NK-92 (cell line): ENCODE data around the gene ATP10A.

Experiments used
- DNase-seq: peaks from one replicate; lab custom pipeline; 2025; ENCODE audit not compliant: unreplicated experiment; lab: John Stamatoyannopoulos, UW

The ATP10A gene

DNA sequence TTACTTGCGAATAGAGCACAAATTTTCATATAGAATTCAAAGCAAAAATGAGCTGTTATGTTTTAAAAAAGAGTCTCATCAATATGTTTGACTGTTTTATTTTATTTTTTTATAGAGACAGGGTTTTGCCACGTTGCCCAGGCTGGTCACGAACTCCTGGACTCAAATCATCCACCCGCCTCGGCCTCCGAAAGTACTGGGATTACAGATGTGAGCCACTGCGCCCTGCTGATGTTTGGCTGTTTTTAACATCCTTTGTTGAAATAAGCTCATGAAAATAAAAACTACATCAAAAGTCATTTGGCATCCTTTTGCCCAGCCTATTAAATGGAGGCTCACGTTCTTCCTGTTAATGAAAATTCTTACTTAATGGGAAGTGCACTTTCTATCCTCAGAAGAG lies 154.7 kb downstream of the ATP10A start:
- no peak for DNase-seq

DNA sequence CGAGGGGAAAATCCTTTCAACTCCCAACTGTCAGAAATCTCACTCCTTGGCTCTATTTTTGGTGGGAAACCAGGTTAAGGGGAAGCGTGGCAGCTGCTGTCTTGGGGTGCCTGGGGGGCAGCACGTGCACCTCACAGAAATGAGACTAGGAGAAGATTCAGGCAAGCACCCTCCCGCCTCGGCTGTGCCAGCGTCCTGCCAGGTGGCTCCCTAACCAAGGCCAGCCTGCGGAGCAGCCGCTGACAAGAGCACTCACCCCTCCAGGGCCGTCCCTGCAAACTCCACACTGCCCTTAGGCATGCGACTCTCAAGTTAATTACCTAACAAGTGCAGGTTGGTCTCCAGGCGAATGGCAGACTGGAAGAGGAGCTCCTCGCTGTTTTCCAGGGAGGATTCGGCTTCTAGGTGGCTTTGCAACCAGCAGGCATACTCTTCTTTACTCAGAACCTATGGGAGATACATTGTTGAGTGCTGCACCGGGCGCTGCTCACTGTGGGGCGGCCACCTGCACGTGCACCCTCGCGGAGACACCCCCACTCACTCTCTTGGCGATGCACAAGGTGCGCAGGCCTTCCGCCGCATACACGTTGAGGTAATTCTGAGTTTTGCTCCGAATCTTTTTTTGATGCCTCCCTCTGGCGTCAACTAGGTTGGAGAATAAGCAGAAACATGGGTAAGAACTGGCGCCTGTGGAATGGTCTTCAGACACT lies 155.3 kb downstream of the ATP10A start:
- DNase-seq, result no peak

DNA sequence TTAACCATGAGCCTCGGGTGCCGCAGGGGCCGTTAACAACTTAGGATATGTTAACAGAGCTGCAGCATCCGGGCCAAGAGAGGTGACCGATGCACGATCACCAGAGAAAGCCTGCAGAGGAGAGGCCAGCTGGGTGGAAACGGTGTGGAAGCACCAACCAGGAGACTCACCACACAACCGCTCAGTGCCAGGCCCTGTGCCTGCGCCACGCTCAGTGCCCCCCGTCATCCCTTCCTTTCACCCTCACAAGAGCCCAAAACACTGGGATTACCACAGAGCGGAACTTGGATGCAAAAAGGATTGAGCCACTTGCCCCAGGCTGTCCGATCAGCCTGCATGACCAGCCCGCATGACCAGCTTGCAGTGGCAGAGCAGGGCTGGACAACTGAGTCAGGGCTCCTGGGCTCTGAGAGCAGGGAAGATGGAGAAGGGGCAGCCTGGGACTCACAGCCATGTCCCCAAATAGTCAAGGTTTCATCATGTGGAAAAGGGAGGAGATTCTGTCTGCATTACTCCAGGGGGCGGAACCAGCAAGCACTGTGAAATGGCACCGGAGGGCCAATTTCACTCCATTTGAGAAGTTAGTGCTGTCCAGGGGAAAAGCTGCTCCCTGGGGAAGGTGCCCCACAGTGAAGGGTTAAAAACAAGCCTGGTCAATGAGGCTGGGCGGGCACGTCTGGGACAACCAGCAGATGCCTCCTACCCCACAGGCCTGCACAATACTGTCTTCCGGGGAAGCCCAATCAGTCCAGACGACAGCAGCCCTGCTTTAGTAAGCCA lies 156.8 kb downstream of the ATP10A start:
- DNase-seq, result no peak

DNA sequence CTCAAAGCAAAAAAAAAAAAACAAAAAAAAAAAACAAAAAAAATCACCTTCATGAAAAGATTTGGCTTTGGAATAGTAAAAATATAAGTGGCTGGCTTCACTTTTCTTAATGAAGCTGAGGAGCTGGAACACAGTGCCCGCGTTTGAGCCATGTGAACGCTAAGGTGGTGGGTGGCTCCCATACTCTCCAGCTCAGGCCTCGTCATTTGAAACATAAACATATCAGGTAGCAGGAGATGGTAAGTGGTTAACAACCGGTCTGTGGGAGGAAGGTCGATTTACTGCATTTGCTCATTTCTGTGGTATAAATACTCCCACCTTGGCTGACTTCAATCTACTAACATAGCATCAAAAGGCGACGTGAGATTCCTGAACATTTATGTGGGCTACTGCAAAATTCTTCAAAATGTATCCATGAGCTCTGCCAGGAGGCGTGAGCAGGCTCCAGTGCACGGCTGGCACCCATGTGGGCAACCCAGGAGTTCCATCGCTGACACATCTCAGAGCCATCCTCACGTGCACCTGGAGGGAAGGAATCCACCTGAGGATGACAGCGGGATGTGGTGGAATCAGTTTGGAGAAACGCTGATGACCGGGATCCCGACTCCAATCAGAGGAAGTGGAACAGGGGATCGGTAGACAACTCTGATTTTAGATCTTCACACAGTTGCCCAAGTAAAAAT lies 157.6 kb downstream of the ATP10A start:
- no peak for DNase-seq

DNA sequence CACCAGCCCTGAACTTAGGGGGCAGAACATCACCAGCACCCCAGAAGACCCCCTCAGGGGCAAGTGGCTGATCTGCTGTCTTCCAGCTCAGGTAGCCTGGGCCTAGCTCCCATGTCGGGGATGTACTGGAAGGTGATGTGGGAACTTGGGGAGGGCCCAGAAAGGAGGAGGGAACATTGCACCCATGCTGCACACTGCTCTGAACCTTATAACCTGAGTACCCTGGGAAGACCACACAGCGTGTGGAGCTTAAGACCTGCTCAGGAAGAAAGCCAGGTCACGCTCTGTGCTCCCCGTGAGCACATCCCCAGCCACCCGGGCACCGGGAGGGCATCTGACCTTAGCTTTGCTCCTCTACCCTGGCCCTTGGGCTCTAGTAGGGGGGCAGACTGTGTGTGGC lies 159.4 kb downstream of the ATP10A start:
- no peak for DNase-seq

DNA sequence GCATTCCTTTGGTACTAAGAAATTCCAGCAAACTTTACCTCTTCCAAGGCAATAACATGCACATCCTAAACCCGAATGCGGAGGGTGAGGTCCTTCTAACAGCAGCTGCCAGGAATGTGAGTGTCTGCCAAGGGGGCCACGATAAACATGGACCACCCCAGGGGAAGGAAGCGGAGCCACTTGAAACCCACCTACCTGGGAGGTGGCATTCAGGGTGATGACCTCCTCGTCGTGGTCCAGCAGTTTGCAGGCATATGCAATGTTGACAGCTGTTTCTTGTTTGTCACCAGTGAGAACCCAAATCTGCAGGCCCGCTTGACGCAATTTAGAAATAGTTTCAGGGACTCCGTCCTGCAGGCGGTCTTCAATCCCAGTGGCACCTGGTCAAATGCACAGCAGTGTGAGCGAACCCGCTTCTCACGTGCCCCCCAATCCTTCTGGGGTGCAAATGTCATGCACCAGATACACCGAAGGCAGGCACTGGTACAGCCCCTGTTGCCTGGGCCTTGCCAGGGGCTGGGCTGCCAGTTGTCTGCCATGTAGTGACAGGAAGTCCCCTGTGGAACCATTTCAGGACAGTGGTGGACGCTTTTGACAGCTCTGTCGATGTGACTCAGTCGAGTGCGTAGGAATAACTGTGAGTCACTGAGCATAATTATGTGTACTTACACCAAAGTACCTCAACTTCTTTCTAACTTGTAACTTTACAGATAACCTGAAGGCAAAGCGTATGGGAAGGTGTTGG lies 161.2 kb downstream of the ATP10A start:
- DNase-seq, result no peak

DNA sequence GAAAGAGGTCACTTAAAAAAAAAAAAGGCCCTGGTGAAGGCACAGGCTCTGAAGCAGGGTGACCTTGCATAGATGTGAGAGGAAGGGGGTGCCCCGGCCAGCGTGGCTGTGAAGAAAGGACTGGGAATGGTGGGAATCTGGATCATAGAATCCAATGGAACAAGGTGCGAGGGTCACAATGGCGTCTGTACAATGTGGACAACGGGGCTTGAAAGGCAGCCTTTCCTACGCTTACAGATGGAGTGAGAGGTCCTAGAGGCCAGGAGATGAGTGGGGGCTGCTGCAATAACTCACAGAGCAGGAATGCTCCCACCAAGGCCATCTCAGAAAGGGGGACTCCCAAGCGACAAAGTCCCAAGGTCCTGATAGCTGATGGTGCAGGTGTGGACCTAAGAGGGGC lies 162.2 kb downstream of the ATP10A start:
- DNase-seq, result no peak

DNA sequence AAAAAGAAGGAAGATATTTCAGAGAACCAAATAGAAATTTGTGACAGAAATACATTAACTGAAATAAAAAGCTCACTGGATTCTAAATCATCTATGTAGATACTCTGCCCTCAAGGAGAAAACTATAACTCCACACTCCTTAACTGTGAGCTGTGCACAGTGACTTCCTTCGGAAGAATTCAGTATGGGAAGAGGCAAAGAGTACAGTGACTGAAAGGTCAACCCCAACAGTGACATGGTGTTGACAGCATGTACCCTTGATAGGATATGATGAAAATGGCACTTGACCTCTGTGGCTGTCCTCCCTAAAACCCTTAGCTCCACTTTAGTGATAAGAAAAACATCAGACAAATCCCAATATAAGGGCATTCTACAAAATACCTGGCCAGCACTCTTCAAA lies 165.5 kb downstream of the ATP10A start:
- no peak for DNase-seq

DNA sequence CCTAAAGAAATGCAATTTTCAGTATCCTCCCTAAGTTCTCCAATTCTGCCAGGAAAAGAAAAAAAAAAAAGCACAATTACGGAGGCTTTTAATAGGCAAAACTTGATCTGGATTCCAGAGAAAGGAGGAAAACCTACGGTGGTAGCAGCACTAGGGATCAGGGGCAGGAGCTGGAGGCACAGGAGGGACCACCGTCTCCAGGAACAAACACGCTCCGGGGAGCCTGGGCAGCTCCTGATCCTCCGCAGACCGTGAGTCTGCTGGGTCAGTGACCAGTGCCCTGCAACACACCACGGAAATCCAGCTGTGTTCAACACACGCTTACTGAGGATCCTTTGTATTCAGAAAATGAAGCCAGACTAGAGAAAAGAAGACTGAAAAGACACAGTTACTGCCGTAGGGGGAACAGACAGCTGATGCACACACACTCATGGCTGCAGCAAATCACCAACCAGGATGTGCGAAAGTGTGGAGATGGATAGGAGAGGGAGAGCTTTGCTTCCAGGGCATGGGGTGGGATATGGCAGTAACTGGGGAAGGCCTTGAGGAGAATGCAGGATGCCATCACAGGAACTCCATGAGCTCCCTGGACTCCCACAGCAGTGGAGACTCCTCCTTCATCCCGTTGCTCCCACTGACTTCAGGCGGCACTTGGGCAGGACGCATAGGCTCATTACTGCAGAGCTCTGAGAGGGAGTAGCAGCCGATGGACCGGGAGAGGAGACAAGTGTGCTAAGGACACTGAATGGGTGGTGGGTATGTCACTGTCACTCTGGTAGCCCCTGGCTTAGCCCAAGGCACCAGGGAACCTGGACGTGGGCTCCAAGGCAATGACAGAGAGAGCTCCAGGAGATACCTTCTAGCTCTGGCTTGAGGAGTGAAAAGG lies 167.0 kb downstream of the ATP10A start:
- DNase-seq, result no peak

DNA sequence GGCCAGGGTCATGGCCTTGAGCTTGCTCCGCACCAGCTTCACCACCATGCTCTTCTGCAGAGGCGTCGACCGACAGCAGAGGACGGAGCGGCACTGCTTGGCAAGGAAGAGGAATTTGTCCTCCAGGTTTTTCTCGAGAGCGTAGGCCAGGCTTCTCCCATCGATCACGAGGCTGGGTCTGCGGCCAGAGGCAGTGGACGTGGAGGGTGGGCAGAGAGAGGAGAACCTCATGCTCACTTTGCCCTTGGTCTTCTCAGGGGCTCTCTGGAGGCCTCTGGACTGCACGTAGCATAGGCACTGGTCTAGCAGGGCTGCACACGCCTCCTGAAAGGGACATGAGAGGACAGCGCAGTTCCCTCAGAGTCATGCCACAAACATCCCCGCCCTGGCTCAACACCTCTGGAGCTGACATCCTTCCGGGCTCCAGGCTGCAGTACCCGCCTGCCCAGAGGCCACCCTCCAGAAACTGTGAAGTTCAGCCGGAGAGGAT lies 168.3 kb downstream of the ATP10A start:
- no peak for DNase-seq

DNA sequence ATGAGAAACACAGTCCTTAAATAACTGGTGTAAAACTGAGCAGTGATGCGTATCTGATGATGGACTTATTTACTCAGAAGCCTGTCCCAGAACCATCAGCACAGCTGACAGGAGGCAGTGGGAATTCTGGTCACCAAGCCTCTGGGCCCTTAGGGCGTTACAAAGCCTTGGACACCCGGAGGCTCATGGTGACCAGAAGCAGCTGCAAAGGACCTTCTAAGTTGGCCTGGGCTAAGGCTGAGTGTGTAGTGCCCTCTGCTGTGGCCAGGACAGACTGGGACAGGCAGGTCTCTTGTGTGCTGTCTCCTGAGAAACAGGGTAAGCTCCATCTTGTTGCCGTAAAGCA lies 168.9 kb downstream of the ATP10A start:
- no peak for DNase-seq

DNA sequence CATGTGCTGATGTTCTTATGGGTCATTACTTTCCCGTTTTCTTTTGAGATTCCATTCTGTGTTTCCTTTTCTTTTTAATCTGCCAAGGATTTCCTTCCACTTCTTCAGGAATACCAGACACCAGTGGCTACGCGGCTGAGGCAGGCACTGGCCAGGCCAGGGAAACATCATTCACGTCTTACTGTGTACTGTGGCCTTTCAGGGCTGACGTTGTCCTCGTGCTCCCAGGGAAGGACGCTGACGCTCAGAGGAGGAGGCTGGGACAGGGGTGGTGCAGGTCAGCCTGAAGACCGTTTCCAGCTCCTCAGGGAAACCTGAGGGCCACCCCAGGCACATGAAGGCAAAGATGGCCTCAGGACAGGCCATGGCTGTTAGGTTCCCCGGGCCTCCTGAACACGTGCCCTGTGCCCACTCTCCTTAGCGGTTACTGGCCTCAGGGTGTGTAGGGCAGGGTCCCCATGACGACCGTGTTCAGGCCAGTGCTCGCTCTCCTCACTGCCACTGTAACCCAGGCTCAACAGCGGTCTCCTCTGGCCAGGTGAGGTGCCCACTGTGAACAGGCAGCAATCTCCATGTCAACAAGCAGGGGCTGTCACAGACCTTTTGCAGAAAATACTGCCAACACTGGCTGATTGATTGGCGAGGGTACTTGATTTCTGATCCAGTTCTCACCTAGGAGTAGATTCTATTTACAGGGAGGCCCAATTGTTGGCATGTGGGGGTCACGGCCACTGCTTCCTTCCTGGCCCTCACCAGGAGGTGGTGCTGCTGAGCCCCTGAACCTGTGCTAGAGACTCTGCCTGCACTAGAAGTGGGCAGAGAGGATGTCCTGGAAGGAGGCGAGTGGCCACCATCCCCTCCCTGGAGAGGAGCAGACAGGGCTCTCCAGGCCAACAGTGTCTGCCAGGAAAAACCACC lies 169.5 kb downstream of the ATP10A start:
- no peak for DNase-seq

DNA sequence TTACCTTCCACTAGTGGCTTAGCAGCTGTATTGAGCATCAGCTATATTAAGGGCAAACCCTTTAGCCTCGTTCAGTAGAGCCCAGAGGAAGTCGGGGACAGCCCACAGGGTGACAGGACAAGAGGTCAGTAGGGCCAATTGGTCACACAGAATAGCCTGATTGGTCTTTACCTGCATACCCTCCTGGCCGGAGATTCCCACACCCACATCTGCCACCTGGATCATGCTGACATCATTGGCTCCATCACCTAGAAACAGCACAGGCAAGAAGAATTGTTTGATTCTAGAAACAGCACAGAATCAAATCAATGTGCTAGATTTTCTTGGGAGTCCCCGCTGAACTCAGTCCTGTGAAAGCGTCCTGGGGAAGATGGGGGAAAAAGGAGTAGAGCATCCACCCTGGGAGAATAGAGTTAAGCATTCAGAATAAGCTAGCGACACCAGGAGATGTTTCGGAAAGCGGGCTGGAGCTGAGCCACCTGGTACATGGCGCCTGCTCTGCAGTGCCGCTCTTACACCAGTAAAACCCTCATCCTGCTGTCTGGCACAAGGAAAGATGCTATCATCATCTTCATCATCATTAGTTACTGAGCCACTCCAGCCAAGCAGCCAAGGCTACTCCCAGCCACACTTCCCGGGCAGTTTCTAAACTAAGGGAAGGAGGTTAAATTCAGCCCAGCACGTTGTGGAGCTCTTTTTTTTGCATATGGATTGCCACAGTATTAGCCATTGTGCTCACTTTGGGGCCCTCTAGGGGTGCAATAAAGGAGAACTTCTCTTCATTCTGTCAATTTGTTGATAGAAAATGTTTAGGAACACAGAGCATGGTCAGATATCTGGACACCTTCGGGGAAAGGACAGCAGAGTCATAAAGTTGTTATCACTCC lies 171.3 kb downstream of the ATP10A start:
- no peak for DNase-seq

DNA sequence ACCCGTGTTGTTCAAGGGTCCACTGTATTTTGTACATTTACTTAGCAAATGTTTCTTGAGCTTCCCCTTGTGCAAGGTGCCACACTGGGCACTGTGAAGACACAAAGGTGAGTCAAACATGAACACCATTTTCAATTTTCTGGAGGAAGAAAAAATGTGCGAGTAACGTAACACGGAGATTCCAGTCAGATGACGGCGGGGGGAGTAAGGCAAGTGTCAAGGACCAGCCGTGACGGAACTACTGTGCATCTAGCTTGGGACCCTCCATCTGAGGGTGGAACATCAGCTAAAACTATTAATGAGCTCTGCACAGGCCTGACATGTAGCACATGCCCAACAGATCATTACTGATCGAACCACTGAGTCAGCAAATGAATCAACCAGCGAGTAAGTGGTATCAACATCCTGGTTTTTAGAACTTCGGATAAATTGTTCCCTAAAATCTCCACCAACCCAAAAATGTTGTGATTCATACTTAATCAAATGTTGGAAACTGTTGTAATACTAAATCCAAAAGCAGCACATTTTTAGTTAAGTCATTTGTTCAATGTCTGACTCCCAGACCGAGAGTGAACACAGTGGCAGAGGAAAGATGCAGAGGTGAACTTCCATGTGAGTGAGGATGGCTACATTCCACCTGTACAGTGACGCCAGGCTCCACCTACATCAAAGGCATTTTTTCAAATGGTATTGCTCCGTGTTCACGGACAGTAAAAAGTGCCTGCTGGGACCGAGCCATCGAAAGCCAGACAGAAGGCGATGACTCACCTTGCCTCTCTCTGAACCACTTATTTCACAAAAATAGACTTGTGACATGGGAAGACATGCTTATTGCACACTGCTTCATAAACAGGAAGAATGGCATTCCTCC lies 172.2 kb downstream of the ATP10A start:
- no peak for DNase-seq

DNA sequence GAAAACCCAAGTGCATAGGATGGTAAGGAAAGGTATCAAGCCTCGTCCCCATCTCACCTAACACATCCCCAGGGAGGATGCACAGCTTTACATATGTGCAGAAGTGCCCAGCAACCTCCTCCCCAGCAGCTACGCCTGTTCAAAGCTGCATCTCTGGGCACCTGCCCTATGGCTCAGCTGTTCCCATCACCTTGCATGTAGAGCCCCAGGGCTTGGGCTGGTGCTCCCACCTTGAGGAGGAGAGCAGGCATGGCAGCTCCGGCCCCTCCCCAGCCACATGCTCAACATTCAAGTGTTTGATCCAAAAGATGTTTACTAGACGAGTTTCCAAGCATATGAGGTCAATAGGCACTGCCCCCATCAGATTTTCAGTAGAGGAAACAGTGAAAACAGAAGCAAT lies 173.5 kb downstream of the ATP10A start:
- DNase-seq, result no peak

DNA sequence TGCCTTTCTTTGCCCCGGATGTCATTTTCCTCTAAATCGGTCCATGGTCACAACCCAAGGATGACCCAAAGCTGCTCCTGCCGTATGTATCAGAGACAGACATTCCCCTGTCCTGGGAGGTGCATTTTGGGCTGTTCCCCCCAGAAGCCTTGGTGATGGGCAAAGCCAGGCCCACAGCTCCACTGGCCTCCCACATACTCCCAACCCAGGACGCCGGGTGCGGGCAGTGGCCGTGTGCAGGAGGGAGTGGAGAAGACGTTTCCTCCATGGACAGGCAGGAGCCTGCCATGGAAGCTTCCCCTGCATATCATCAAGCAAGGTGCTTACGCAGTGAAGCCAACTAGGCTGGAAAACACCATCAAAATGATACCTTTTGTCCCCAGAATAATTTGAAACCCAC lies 175.0 kb downstream of the ATP10A start:
- no peak for DNase-seq

DNA sequence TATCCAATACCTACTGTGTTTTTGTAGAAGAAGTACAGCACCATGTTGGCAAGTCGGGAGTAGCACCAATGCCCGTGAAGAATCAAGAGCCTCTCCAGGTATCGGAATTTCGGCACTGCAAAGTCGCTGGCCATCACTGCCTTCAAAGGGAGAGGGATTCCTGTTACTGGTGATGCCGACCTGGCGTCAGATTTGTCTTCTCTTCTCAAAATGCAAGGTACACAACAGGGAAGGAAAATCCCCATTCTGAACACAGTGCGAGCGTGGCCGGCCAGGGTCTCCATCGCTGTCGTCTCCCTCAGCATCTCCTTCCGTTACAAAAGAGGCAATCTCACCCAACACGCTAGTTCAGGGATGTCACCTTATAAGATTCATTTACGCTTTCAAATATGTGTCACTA lies 175.4 kb downstream of the ATP10A start:
- no peak for DNase-seq
